ENCODE results near the gene DNAH7.

Gene DNAH7

GRCh38 chr2:196079052-196079451 lies 10.4 kb upstream of the DNAH7 start:
- in situ Hi-C loops (cut with MboI; ENCODE audit: low sequenced_read_pairs) = no loop called here

- in situ Hi-C loops (cut with MboI; ENCODE audit: low sequenced_read_pairs) = no loop called here
These were observed 9.2 kb upstream of the DNAH7 start for GRCh38 chr2:196077821-196078220.

GRCh38 chr2:196076778-196077568 lies 8.3 kb upstream of the DNAH7 start:
- in situ Hi-C loops (cut with MboI; ENCODE audit: low sequenced_read_pairs) = no loop called here

- in situ Hi-C loops (cut with MboI; ENCODE audit: low sequenced_read_pairs) = no loop called here
These were observed 6.6 kb upstream of the DNAH7 start for GRCh38 chr2:196075196-196075595.

- in situ Hi-C loops (cut with MboI; ENCODE audit: low sequenced_read_pairs) = no loop called here
These were observed 6.0 kb upstream of the DNAH7 start for GRCh38 chr2:196074631-196075030.

- in situ Hi-C loops (cut with MboI; ENCODE audit: low sequenced_read_pairs) = no loop called here
These were observed 4.9 kb upstream of the DNAH7 start for GRCh38 chr2:196073521-196073920.

GRCh38 chr2:196067088-196067382 lies 1.6 kb downstream of the DNAH7 start:
- in situ Hi-C loops (cut with MboI; ENCODE audit: low sequenced_read_pairs) = no loop called here

GRCh38 chr2:196066291-196067087 lies 2.1 kb downstream of the DNAH7 start:
- in situ Hi-C loops (cut with MboI; ENCODE audit: low sequenced_read_pairs) = no loop called here

- in situ Hi-C loops (cut with MboI; ENCODE audit: low sequenced_read_pairs) = no loop called here
These were observed 4.9 kb downstream of the DNAH7 start for GRCh38 chr2:196063773-196064172.

GRCh38 chr2:196059491-196059960 lies 9.1 kb downstream of the DNAH7 start:
- in situ Hi-C loops (cut with MboI; ENCODE audit: low sequenced_read_pairs) = no loop called here

GRCh38 chr2:196054631-196055030 lies 14.0 kb downstream of the DNAH7 start:
- in situ Hi-C loops (cut with MboI; ENCODE audit: low sequenced_read_pairs) = no loop called here

GRCh38 chr2:196046123-196046917 lies 22.3 kb downstream of the DNAH7 start:
- in situ Hi-C loops (cut with MboI; ENCODE audit: low sequenced_read_pairs) = no loop called here

- in situ Hi-C loops (cut with MboI; ENCODE audit: low sequenced_read_pairs) = no loop called here
These were observed 26.9 kb downstream of the DNAH7 start for GRCh38 chr2:196041786-196042185.

GRCh38 chr2:196040218-196040617 lies 28.4 kb downstream of the DNAH7 start:
- in situ Hi-C loops (cut with MboI; ENCODE audit: low sequenced_read_pairs) = no loop called here

- in situ Hi-C loops (cut with MboI; ENCODE audit: low sequenced_read_pairs) = no loop called here
These were observed 32.2 kb downstream of the DNAH7 start for GRCh38 chr2:196036442-196036841.

GRCh38 chr2:196018037-196018436 lies 50.6 kb downstream of the DNAH7 start:
- in situ Hi-C loops (cut with MboI; ENCODE audit: low sequenced_read_pairs) = no loop called here

GRCh38 chr2:196012314-196012713 lies 56.3 kb downstream of the DNAH7 start:
- in situ Hi-C loops (cut with MboI; ENCODE audit: low sequenced_read_pairs) = no loop called here

GRCh38 chr2:196000551-196000950 lies 68.1 kb downstream of the DNAH7 start:
- in situ Hi-C loops (cut with MboI; ENCODE audit: low sequenced_read_pairs) = no loop called here

- in situ Hi-C loops (cut with MboI; ENCODE audit: low sequenced_read_pairs) = no loop called here
These were observed 70.6 kb downstream of the DNAH7 start for GRCh38 chr2:195998070-195998469.

- in situ Hi-C loops (cut with MboI; ENCODE audit: low sequenced_read_pairs) = no loop called here
These were observed 73.1 kb downstream of the DNAH7 start for GRCh38 chr2:195995499-195995898.

GRCh38 chr2:195993623-195994022 lies 75.0 kb downstream of the DNAH7 start:
- in situ Hi-C loops (cut with MboI; ENCODE audit: low sequenced_read_pairs) = no loop called here

All from hTERT RPE-1 (cell line).